Heart left ventricle (tissue), 16 donors: ENCODE measurements around the gene NARS2. TPM values are rescaled to one million over a fixed set of nuclear protein-coding genes. Genes with fewer than 3 reads are reported as not detected.

Experiments
- ATAC-seq, 4 donors: fragments of 200-7000 bp; cut with Tn5 transposase; one replicate each; pipeline ENCODE4 v1.9.1; 2020 to 2022; ENCODE audit warnings: moderate library complexity in 4 of 4, mild to moderate bottlenecking in 3 of 4, moderate number of reproducible peaks in 1 of 4
- DNase-seq, 5 donors: peaks; one replicate each; pipeline ENCODE4 v3.0.0-alpha.2; 2020
- H3K27ac ChIP-seq, 12 donors: fragments of 200-600 bp; sonication (generic) in 4 of 12; one replicate each; pipeline versions ENCODE4 v1.5.0 to v1.8.0; 2016 to 2022; ENCODE audit warnings: mild to moderate bottlenecking in 2 of 12
- H3K27me3 ChIP-seq, 9 donors: fragments of 200-600 bp; sonication (generic) in 2 of 9; one replicate each; pipeline versions ENCODE4 v1.5.1 to v1.8.0; 2016 to 2022; ENCODE audit warnings: mild to moderate bottlenecking in 3 of 9
- H3K36me3 ChIP-seq, 9 donors: fragments of 200-600 bp; sonication (generic) in 2 of 9; one replicate each; pipeline versions ENCODE4 v1.5.0 to v1.8.0; 2018 to 2022; ENCODE audit warnings: mild to moderate bottlenecking in 2 of 9
- H3K4me1 ChIP-seq, 12 donors: fragments of 200-600 bp; sonication (generic) in 4 of 12; one replicate each; pipeline versions ENCODE4 v1.5.0 to v1.8.0; 2016 to 2022; ENCODE audit warnings: mild to moderate bottlenecking in 3 of 12
- H3K4me3 ChIP-seq, 12 donors: fragments of 200-600 bp; sonication (generic) in 4 of 12; one replicate each; pipeline versions ENCODE4 v1.5.0 to v1.8.0; 2017 to 2022; ENCODE audit warnings: mild to moderate bottlenecking in 9 of 12, moderate library complexity in 4 of 12
- H3K9me3 ChIP-seq, 12 donors: fragments of 200-600 bp; sonication (generic) in 4 of 12; one replicate each; pipeline versions ENCODE4 v1.5.0 to v1.8.0; 2016 to 2022; ENCODE audit warnings: mild to moderate bottlenecking in 1 of 12
- POLR2A ChIP-seq, 2 donors: fragments of 450-650 bp; IDR thresholded peaks; one replicate each; pipeline ENCODE4 v1.6.1; 2017; ENCODE audit warnings: antibody characterized with exemption in 2 of 2, mild to moderate bottlenecking in 2 of 2, moderate library complexity in 2 of 2
- WGBS, 4 donors: extraction: QIAGEN DNeasy Blood & Tissue Kit in 2 of 4; methylation state at CpG; one replicate each; pipeline versions ENCODE4 v1.1.5 to v1.1.7; 2013 to 2018; 5-methylcytosine and 5-hydroxymethylcytosine counted together
- intact Hi-C, 10 donors: fragments of 100-400 bp; cut with DNase I; formaldehyde crosslinking; loops; one replicate each; pipeline versions ENCODE4 v1.11.1 to v1.14.2; 2022
- polyA plus RNA-seq, 2 donors: library from polyadenylated mRNA; stranded (reverse); fragments of 200-250 nt; gene quantifications; one replicate each; pipeline ENCODE4 v1.2.3, GENCODE V29; 2013
- total RNA-seq, 9 donors: library from RNA; depleted of rRNA in 2 of 9; stranded (reverse); fragments of >200 nt in 2 of 9; fragmentation: NEBNext Ultra II Directional in 3 of 9; extraction: Animal tissue kit (Norgen Biotek cat#: 25700) in 3 of 9; gene quantifications; one replicate each; pipeline versions ENCODE4 v1.1.0 to v1.2.4, GENCODE V29; 2016 to 2023
- TF ChIP-seq, protein P1 (sequence below), 12 donors: fragments of 200-600 bp; sonication (generic) in 4 of 12; IDR thresholded peaks; one replicate each; pipeline versions ENCODE4 v1.5.0 to v1.8.0; 2018 to 2022; ENCODE audit warnings: antibody characterized with exemption in 12 of 12, mild to moderate bottlenecking in 5 of 12
- donor health status: ischemic (EF 13 %, LVEDD 7.1; RV severe dilation, severe dysfunction).
- donor health status: healthy with polysubstance abuse.
- donor health status: DM: no; HTN: yes; CAD: no.
- donor health status: DM: no; HTN: no; CAD: no.
- donor health status: ischemic (EF 25% LVEDD 6.9; RV normal size, moderate dysfunction).
- donor health status: ischemic (EF 25% LVEDD 5.7; RV mildly dilated, moderate dysfunction).
- donor health status: healthy.
- donor health status: DM: yes; HTN: yes; CAD: no.
- donor health status: ischemic (EF 35%, LVEDD 5.7; RV mildly dilated, moderate dysfunction).
- donor health status: nonischemic (EF 11% LVEDD 7.7; RV severe dilation, severe dysfunction).
- donor health status: DM: yes; HTN: yes; CAD: no.
- donor health status: PGD.
- donor health status: ischemic (EF 29% LVEDD 5.4; RV normal size, mild dysfunction).
- donor health status: nonischemic (EF 23%, LVEDD 6.1; RV moderate dilation, normal function).

Gene NARS2
- total and polyA plus RNA-seq, 11 donors: 9.9 to 23.2 (median 15.8) TPM

DNA sequence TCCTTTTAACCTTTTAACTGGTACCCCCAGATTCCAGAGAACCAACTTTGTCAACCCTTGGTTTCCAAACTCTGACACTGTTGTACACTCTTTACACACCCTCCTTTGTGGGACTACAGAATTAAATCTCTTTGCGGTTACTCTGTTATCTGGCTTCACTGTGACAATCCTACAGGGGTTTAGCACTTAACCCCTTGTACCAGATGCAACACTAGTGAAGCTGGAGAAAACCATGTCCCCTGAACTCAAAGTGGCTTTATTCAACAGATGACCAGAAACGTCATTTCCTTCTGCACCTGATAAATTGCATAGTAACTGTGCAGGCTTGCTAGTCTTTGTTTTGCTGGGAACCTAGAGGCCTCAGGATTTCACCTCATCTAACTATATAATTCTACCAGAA, 151.4 kb downstream of the NARS2 start:
- 51 to 70% (median 62%) methylated on average over 2 of the region's 2 CpGs for WGBS, 4 donors
- Histone ChIP-seq H3K27me3 (no peaks in the 10 kb centered on the region), H3K4me1 (peaks cover 0 to 74% (median 27%) of the 10 kb centered on the region in 12 donors), H3K4me3 (no peak overlapping the region), H3K9me3 (no peaks in the 10 kb centered on the region), H3K36me3 (no peaks in the 10 kb centered on the region), H3K27ac (peak overlapping the region in 1 of 12 donors; percentile 83)
- DNase-seq: no peak
- ATAC-seq: no peak
- TF ChIP-seq, protein P1, sequence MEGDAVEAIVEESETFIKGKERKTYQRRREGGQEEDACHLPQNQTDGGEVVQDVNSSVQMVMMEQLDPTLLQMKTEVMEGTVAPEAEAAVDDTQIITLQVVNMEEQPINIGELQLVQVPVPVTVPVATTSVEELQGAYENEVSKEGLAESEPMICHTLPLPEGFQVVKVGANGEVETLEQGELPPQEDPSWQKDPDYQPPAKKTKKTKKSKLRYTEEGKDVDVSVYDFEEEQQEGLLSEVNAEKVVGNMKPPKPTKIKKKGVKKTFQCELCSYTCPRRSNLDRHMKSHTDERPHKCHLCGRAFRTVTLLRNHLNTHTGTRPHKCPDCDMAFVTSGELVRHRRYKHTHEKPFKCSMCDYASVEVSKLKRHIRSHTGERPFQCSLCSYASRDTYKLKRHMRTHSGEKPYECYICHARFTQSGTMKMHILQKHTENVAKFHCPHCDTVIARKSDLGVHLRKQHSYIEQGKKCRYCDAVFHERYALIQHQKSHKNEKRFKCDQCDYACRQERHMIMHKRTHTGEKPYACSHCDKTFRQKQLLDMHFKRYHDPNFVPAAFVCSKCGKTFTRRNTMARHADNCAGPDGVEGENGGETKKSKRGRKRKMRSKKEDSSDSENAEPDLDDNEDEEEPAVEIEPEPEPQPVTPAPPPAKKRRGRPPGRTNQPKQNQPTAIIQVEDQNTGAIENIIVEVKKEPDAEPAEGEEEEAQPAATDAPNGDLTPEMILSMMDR (IDR thresholded peaks at IDR 0.05): no peak
- TF ChIP-seq POLR2A (IDR thresholded peaks at IDR 0.05): no peak
- intact Hi-C loops: loop anchor here in 5 of 10 donors (5.0 to 10.0 kb wide), 4 partner anchors 139 to 278 kb away; no protein-coding TSS in a partner anchor

DNA sequence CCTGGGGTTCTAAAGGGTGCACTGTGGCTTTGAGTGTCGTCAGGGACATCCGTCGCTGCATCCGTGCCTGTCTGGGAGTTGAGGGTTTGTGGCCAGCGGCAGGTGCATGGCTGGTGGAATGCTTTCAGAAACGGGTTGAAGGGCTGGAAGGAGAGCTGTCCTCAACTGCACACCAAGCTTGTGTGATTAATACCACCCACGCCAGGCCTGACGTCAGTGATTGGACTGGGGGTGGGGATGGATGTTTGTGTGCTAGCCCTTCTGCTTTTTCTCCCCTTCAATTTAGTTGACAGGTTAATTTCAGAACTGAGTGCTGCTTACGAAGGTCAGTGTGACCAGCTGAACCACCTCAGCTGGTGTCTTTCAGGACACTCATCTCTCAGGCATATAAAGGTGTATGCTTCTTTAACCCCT, 153.9 kb downstream of the NARS2 start:
- Histone ChIP-seq H3K9me3 (no peaks in the 10 kb centered on the region), H3K4me1 (peaks cover 0 to 60% (median 31%) of the 10 kb centered on the region in 12 donors), H3K36me3 (no peaks in the 10 kb centered on the region), H3K27ac (peak overlapping the region in 7 of 12 donors; percentile 0 to 99 (median 52)), H3K4me3 (peak overlapping the region in 5 of 12 donors; percentile 6 to 90 (median 16)), H3K27me3 (no peaks in the 10 kb centered on the region)
- 16 to 21% (median 19%) methylated on average over 8 to 9 of the region's 9 CpGs for WGBS, 4 donors
- DNase-seq (peak; percentile 59 to 85 (median 64)), ATAC-seq (peak in 3 of 4 donors; percentile 19 to 26 (median 20))
- TF ChIP-seq, protein P1 (IDR thresholded peaks at IDR 0.05): no peak
- TF ChIP-seq POLR2A (IDR thresholded peaks at IDR 0.05): no peak
- intact Hi-C loops: loop anchor here in 7 of 10 donors (1.0 to 10.0 kb wide), 8 partner anchors 141 to 276 kb away; no protein-coding TSS in a partner anchor

DNA sequence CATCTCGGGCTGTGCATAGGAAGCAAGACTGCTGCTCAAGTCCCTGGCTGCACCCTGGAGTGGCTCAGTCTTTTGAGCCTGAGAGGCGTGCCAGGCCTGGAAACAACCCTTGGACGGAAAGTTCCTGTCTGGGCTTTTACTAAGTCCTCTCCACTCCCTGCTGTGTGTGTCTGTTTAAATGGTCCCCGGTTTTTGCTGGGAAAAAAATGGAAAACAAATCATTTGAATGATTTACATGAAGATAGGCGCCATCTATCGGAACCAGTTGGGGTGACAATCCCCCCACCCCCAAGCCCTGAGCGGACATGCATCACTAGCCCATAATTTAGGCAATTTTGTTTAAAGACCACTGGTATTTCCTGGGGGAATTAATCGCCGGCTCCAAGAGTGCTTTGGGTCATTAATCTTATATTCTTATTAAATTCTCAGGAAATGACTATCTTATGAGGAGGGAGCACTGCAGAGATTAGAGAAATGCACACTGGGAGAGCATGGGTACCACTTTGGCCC, 154.4 kb downstream of the NARS2 start:
- H3K4me1 ChIP-seq: peaks cover 0 to 60% (median 33%) of the 10 kb centered on the region in 12 donors
- 9 to 15% (median 13%) methylated on average over 9 of the region's 9 CpGs for WGBS, 4 donors
- H3K9me3 ChIP-seq: no peaks in the 10 kb centered on the region
- ATAC-seq (peak; percentile 33 to 36 (median 34)), DNase-seq (peak; percentile 69 to 75 (median 72))
- H3K36me3 ChIP-seq: no peaks in the 10 kb centered on the region
- peak overlapping the region in 11 of 12 donors; percentile 3 to 99 (median 94) for H3K27ac ChIP-seq
- TF ChIP-seq POLR2A (IDR thresholded peaks at IDR 0.05): no peak
- TF ChIP-seq, protein P1 (IDR thresholded peaks at IDR 0.05): peak; percentile 56 to 83 (median 74)
- intact Hi-C loops: loop anchor here in 7 of 10 donors (1.0 to 10.0 kb wide), 8 partner anchors 142 to 276 kb away; no protein-coding TSS in a partner anchor
- H3K4me3 ChIP-seq: peak overlapping the region in 5 of 12 donors; percentile 6 to 90 (median 16)
- H3K27me3 ChIP-seq: no peaks in the 10 kb centered on the region

- H3K4me1 ChIP-seq: peaks cover 0 to 60% (median 32%) of the 10 kb centered on the region in 12 donors
- TF ChIP-seq, protein P1 (IDR thresholded peaks at IDR 0.05): no peak
- no peak for TF ChIP-seq POLR2A (IDR thresholded peaks at IDR 0.05)
- DNase-seq: peak in 4 of 5 donors; percentile 35 to 77 (median 52)
- intact Hi-C loops: loop anchor here (2.0 to 10.0 kb wide), 13 partner anchors 65 to 282 kb away; partner anchors contain the start of genes ALG8 (in 1 of the 10), KCTD21 (in 1 of the 10) and USP35 (in 1 of the 10)
- H3K9me3 ChIP-seq: no peaks in the 10 kb centered on the region
- 5 to 12% (median 8%) methylated on average over 5 of the region's 5 CpGs for WGBS, 4 donors
- H3K27me3 ChIP-seq: no peaks in the 10 kb centered on the region
- peak in 3 of 4 donors; percentile 17 to 45 (median 34) for ATAC-seq
- H3K4me3 ChIP-seq: peak overlapping the region in 5 of 12 donors; percentile 77 to 100 (median 90)
- peak overlapping the region in 11 of 12 donors; percentile 21 to 99 (median 95) for H3K27ac ChIP-seq
- no peaks in the 10 kb centered on the region for H3K36me3 ChIP-seq
Observed at GRCh38 chr11:78419327-78419726, 155.3 kb downstream of the NARS2 start.
